Lower leg skin (tissue), 3 donors: ENCODE measurements around the gene NAGS.

Experiments used
- POLR2A ChIP-seq, 2 donors: fragments of 450-650 bp; IDR thresholded peaks; one replicate each; pipeline ENCODE4 v1.6.1; 2016 to 2017; ENCODE audit warnings: antibody characterized with exemption in 2 of 2, mild to moderate bottlenecking in 1 of 2, moderate library complexity in 1 of 2
- TF ChIP-seq, protein P1 (sequence below), 3 donors: fragments of 450-650 bp; IDR thresholded peaks; one replicate each; pipeline ENCODE4 v1.5.1; 2016; ENCODE audit warnings: antibody characterized with exemption in 3 of 3, mild to moderate bottlenecking in 3 of 3, moderate library complexity in 2 of 3

DNA sequence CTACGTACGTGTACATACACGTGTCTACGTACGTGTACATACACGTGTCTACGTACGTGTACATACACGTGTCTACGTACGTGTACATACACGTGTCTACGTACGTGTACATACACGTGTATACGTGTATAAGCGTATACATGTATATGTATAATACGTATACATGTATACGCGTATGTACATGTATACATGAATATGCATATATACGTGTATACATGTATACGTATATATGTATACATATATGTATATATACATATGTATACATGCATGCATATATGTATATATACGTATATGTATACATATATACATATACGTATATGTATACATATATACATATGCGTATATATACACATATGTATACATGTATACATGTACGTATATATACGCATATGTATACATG is 28.5 kb upstream of the NAGS start:
- TF ChIP-seq, protein P1, sequence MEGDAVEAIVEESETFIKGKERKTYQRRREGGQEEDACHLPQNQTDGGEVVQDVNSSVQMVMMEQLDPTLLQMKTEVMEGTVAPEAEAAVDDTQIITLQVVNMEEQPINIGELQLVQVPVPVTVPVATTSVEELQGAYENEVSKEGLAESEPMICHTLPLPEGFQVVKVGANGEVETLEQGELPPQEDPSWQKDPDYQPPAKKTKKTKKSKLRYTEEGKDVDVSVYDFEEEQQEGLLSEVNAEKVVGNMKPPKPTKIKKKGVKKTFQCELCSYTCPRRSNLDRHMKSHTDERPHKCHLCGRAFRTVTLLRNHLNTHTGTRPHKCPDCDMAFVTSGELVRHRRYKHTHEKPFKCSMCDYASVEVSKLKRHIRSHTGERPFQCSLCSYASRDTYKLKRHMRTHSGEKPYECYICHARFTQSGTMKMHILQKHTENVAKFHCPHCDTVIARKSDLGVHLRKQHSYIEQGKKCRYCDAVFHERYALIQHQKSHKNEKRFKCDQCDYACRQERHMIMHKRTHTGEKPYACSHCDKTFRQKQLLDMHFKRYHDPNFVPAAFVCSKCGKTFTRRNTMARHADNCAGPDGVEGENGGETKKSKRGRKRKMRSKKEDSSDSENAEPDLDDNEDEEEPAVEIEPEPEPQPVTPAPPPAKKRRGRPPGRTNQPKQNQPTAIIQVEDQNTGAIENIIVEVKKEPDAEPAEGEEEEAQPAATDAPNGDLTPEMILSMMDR (IDR thresholded peaks at IDR 0.05): no peak
- no peak for TF ChIP-seq POLR2A (IDR thresholded peaks at IDR 0.05)
